ENCODE data around the gene JUNB. TPM values are rescaled to one million over a fixed set of nuclear protein-coding genes. Genes with fewer than 3 reads are reported as not detected.

The JUNB gene
- total and polyA plus RNA-seq, 10 of the 15 experiments (the other 5 are each of a cell fraction or from before 2014, with no cell fraction given): 0.55 to 144 (median 68.3) TPM

DNA sequence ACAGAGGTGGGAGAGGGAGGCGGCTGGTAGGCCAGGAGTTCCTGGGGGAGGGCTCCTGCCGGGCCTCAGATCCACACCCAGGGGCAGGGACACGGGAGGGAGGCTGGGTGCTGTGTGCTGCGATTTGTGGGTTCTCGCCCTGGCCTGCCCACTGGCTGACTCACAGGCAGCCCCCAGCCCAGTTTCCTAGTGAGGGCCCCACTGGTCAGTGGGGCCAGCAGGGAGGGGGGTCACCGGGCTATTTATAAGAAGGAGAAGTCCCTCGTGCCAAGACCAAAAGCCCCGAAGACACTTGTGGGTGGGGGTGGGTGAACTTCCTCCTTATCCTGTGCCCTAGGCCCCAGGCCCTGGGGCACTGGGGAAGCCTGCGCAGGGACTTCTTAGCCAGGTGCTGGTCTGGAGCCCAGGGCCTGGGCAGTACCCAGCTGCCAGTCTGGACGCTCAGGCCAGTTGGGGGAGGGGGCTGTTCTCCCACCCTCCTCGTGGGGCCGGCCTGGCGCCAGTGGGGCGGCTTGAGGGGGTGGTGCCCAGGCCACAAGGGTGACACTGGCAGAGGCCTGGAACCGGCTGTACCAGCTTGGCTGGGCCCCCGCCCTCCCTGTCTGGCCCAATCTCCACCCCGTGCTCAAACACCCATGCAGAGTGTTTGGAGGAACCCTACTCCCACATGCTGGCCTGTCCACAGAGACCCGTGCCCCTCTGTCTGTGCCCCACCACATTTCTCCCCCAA is 5.0 kb upstream of the JUNB start (continued):
- TF ChIP-seq GATAD2B (conservative IDR thresholded peaks at IDR 0.05; ENCODE audit: low read depth): peak; percentile 93
- TF ChIP-seq YY1 (IDR thresholded peaks at IDR 0.05; ENCODE audit: low read depth, low read length): peak; percentile 15; the same call in 1 of the 2 replicates
- no peak for TF ChIP-seq ZBED1 (IDR thresholded peaks at IDR 0.05; ENCODE audit: borderline replicate concordance)
- TF ChIP-seq WRNIP1 (IDR thresholded peaks at IDR 0.05; ENCODE audit: borderline replicate concordance, low read depth, low read length): no peak
- peak; percentile 69 for TF ChIP-seq IKZF1 (conservative IDR thresholded peaks at IDR 0.05)

DNA sequence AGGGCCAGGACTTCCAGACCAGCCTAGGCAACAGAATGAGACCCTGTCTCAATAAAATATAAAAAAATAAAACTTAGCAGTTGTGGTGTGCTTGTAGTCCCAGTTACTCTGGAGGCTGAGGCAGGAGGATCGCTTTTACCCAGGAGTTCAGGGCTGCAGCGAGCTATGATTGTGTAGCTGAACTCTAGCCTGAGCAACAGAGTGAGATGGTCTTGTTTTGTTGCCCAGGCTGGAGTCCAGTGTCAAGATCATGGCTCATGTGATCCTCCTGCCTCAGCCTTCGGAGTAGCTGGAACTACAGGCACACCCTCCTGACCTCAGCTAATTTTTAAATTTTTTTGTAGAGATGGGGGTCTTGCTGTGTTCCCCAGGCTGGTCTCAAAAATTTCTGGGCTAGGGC is 4.3 kb upstream of the JUNB start:
- ChIA-PET CTCF (interaction anchor here (0.7 to 4.2 kb wide), 3 partner anchors 9 to 63 kb away, joined by 3 to 44 read pairs (median 22); no protein-coding TSS in a partner anchor), POLR2A (interaction anchor here (0.6 to 3.4 kb wide), 4 partner anchors 8 to 1188 kb away, joined by 3 to 66 read pairs (median 8); no protein-coding TSS in a partner anchor), RAD21 (ENCODE audit: unreplicated experiment) (interaction anchor here (1.7 to 4.5 kb wide), 2 partner anchors 9 kb away, joined by 5 to 49 read pairs; no protein-coding TSS in a partner anchor), SMC1A (ENCODE audit: uncharacterized antibody, unreplicated experiment) (interaction anchor here (0.7 to 4.1 kb wide), 3 partner anchors 9 to 321 kb away, joined by 3 to 28 read pairs (median 4); no protein-coding TSS in a partner anchor)
- Histone ChIP-seq H3K27ac (ENCODE audit: control insufficient read depth, insufficient read depth) (peak overlapping the region; percentile 97), H3K9ac (ENCODE audit: control insufficient read depth, insufficient read depth, low read length) (no peak overlapping the region), H3K27me3 (replicated peaks in 1 of 2; ENCODE audit: control insufficient read depth in 2 of 2, insufficient read depth in 2 of 2, low read length in 1 of 2) (no peaks in the 10 kb centered on the region), H2AFZ (ENCODE audit: control insufficient read depth, low read depth, low read length) (no peak overlapping the region), H3K4me3 (no peak overlapping the region), H4K20me1 (ENCODE audit: control insufficient read depth, insufficient read depth) (no peaks in the 10 kb centered on the region), H3K4me1 (ENCODE audit: control insufficient read depth, insufficient read depth, low read length) (peaks cover 68% of the 10 kb centered on the region), H3K79me2 (ENCODE audit: control insufficient read depth, insufficient read depth, low read length) (peaks cover 27% of the 10 kb centered on the region), H3K4me2 (ENCODE audit: control insufficient read depth, insufficient read depth) (no peak overlapping the region), H3K9me3 (replicated peaks; ENCODE audit: control insufficient read depth, insufficient read depth, low read length) (no peaks in the 10 kb centered on the region), H3K36me3 (ENCODE audit: control insufficient read depth in 2 of 2, insufficient read depth in 2 of 2, low read length in 1 of 2) (no peaks in the 10 kb centered on the region)
- DNase-seq (ENCODE audit: low read depth, low spot score): no peak
- intact Hi-C loops (cut with micrococcal nuclease; ENCODE audit: unreplicated experiment) (loop anchor here (5.0 to 10.0 kb wide), 2 partner anchors 150 to 1692 kb away; partner anchors contain the start of gene CALR), in situ Hi-C loops (cut with MboI) (no loop called here)
- 88% methylated on average over 3 of the region's 3 CpGs for WGBS (ENCODE audit: insufficient coverage, insufficient replicate concordance, low lambda C conversion rate, missing lambda C conversion rate)
- no peak for FAIRE-seq
- no TSS peak for BruUV-seq (replicated peaks)
- ATAC-seq: no peak
- TF ChIP-seq, protein P1, sequence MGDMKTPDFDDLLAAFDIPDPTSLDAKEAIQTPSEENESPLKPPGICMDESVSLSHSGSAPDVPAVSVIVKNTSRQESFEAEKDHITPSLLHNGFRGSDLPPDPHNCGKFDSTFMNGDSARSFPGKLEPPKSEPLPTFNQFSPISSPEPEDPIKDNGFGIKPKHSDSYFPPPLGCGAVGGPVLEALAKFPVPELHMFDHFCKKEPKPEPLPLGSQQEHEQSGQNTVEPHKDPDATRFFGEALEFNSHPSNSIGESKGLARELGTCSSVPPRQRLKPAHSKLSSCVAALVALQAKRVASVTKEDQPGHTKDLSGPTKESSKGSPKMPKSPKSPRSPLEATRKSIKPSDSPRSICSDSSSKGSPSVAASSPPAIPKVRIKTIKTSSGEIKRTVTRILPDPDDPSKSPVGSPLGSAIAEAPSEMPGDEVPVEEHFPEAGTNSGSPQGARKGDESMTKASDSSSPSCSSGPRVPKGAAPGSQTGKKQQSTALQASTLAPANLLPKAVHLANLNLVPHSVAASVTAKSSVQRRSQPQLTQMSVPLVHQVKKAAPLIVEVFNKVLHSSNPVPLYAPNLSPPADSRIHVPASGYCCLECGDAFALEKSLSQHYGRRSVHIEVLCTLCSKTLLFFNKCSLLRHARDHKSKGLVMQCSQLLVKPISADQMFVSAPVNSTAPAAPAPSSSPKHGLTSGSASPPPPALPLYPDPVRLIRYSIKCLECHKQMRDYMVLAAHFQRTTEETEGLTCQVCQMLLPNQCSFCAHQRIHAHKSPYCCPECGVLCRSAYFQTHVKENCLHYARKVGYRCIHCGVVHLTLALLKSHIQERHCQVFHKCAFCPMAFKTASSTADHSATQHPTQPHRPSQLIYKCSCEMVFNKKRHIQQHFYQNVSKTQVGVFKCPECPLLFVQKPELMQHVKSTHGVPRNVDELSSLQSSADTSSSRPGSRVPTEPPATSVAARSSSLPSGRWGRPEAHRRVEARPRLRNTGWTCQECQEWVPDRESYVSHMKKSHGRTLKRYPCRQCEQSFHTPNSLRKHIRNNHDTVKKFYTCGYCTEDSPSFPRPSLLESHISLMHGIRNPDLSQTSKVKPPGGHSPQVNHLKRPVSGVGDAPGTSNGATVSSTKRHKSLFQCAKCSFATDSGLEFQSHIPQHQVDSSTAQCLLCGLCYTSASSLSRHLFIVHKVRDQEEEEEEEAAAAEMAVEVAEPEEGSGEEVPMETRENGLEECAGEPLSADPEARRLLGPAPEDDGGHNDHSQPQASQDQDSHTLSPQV (IDR thresholded peaks at IDR 0.05): no peak
- TF ChIP-seq, protein P2, sequence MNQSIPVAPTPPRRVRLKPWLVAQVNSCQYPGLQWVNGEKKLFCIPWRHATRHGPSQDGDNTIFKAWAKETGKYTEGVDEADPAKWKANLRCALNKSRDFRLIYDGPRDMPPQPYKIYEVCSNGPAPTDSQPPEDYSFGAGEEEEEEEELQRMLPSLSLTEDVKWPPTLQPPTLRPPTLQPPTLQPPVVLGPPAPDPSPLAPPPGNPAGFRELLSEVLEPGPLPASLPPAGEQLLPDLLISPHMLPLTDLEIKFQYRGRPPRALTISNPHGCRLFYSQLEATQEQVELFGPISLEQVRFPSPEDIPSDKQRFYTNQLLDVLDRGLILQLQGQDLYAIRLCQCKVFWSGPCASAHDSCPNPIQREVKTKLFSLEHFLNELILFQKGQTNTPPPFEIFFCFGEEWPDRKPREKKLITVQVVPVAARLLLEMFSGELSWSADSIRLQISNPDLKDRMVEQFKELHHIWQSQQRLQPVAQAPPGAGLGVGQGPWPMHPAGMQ (IDR thresholded peaks at IDR 0.05; ENCODE audit: borderline replicate concordance): no peak
- no peak for TF ChIP-seq HDGF (IDR thresholded peaks at IDR 0.05)
- TF ChIP-seq, protein P3, sequence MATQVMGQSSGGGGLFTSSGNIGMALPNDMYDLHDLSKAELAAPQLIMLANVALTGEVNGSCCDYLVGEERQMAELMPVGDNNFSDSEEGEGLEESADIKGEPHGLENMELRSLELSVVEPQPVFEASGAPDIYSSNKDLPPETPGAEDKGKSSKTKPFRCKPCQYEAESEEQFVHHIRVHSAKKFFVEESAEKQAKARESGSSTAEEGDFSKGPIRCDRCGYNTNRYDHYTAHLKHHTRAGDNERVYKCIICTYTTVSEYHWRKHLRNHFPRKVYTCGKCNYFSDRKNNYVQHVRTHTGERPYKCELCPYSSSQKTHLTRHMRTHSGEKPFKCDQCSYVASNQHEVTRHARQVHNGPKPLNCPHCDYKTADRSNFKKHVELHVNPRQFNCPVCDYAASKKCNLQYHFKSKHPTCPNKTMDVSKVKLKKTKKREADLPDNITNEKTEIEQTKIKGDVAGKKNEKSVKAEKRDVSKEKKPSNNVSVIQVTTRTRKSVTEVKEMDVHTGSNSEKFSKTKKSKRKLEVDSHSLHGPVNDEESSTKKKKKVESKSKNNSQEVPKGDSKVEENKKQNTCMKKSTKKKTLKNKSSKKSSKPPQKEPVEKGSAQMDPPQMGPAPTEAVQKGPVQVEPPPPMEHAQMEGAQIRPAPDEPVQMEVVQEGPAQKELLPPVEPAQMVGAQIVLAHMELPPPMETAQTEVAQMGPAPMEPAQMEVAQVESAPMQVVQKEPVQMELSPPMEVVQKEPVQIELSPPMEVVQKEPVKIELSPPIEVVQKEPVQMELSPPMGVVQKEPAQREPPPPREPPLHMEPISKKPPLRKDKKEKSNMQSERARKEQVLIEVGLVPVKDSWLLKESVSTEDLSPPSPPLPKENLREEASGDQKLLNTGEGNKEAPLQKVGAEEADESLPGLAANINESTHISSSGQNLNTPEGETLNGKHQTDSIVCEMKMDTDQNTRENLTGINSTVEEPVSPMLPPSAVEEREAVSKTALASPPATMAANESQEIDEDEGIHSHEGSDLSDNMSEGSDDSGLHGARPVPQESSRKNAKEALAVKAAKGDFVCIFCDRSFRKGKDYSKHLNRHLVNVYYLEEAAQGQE (IDR thresholded peaks at IDR 0.05; ENCODE audit: low read depth, low read length): no peak

All from GM12878 (cell line).